Hepatocyte (in vitro differentiated cells): Measurements from ENCODE around the gene HMX3. TPM values are rescaled to one million over a fixed set of nuclear protein-coding genes. Genes with fewer than 3 reads are reported as not detected.

Experiments used
- DNase-seq: peaks from one replicate; pipeline ENCODE4 v3.0.0-alpha.2; 2016; ENCODE audit warnings: low spot score
- H2AFZ ChIP-seq: fragments of 200-600 bp; sonication (generic); 2 replicates; pipeline ENCODE4 v1.6.0; 2016; ENCODE audit warnings: antibody characterized with exemption, mild to moderate bottlenecking
- H3K27ac ChIP-seq: fragments of 200-600 bp; sonication (generic); 2 replicates; pipeline ENCODE4 v1.5.1; 2016; ENCODE audit warnings: mild to moderate bottlenecking
- H3K27me3 ChIP-seq: fragments of 200-600 bp; sonication (generic); 2 replicates; pipeline ENCODE4 v1.6.1; 2016
- H3K36me3 ChIP-seq: fragments of 200-600 bp; sonication (generic); replicated peaks from 2 replicates; pipeline ENCODE4 v1.5.1; 2016; ENCODE audit warnings: low read depth; ENCODE audit not compliant: insufficient read depth
- H3K4me1 ChIP-seq: fragments of 200-600 bp; sonication (generic); 2 replicates; pipeline ENCODE4 v1.5.1; 2016; ENCODE audit warnings: mild to moderate bottlenecking, moderate library complexity; ENCODE audit not compliant: insufficient read depth
- H3K4me2 ChIP-seq: fragments of 200-600 bp; sonication (generic); 2 replicates; pipeline ENCODE4 v1.6.0; 2016
- H3K4me3 ChIP-seq: fragments of 200-600 bp; sonication (generic); 2 replicates; pipeline ENCODE4 v1.5.1; 2016; ENCODE audit warnings: mild to moderate bottlenecking
- H3K79me2 ChIP-seq: fragments of 200-600 bp; sonication (generic); 2 replicates; pipeline ENCODE4 v1.6.0; 2017; ENCODE audit warnings: mild to moderate bottlenecking
- H3K9me2 ChIP-seq: fragments of 200-600 bp; sonication (generic); replicated peaks from 2 replicates; pipeline ENCODE4 v1.6.0; 2017; ENCODE audit warnings: mild to moderate bottlenecking; ENCODE audit not compliant: insufficient read depth
- H3K9me3 ChIP-seq: fragments of 200-600 bp; sonication (generic); 2 replicates; pipeline ENCODE4 v1.5.1; 2016; ENCODE audit warnings: low read depth, mild to moderate bottlenecking
- H4K20me1 ChIP-seq: fragments of 200-600 bp; sonication (generic); 2 replicates; pipeline ENCODE4 v1.6.0; 2016; ENCODE audit warnings: mild to moderate bottlenecking; ENCODE audit not compliant: insufficient read depth, poor library complexity, severe bottlenecking
- EZH2 ChIP-seq: fragments of 200-600 bp; sonication (generic); IDR thresholded peaks from 2 replicates; pipeline ENCODE4 v1.6.1; 2016; ENCODE audit warnings: antibody characterized with exemption, mild to moderate bottlenecking, borderline replicate concordance
- EZH2phosphoT487 ChIP-seq: fragments of 200-600 bp; sonication (generic); IDR thresholded peaks from one replicate; pipeline ENCODE4 v1.6.1; 2018; ENCODE audit warnings: antibody characterized with exemption, mild to moderate bottlenecking, low read depth, moderate library complexity; ENCODE audit not compliant: unreplicated experiment, severe bottlenecking
- WGBS: methylation state at CpG from one replicate; pipeline ENCODE4 v1.1.6; 2016; ENCODE audit warnings: low lambda C conversion rate; ENCODE audit errors: missing lambda C conversion rate; 5-methylcytosine and 5-hydroxymethylcytosine counted together
- polyA plus RNA-seq: library from polyadenylated mRNA; unstranded; fragments of >200 nt; fragmentation: Nextera tagmentation; extraction: Ambion mirVana; gene quantifications from 2 replicates; pipeline ENCODE4 v1.2.1, GENCODE V29; 2016
- total RNA-seq: library from RNA; depleted of rRNA; stranded (reverse); fragments of >200 nt; gene quantifications from 2 replicates; pipeline ENCODE4 v1.2.3, GENCODE V29; 2014
- TF ChIP-seq, protein P1 (sequence below): fragments of 200-600 bp; sonication (generic); IDR thresholded peaks from 2 replicates; pipeline ENCODE4 v1.5.1; 2016; ENCODE audit warnings: antibody characterized with exemption, mild to moderate bottlenecking; ENCODE audit not compliant: poor library complexity

HMX3 gene
- total and polyA plus RNA-seq, 2 experiments from 2014 or later = not detected

DNA sequence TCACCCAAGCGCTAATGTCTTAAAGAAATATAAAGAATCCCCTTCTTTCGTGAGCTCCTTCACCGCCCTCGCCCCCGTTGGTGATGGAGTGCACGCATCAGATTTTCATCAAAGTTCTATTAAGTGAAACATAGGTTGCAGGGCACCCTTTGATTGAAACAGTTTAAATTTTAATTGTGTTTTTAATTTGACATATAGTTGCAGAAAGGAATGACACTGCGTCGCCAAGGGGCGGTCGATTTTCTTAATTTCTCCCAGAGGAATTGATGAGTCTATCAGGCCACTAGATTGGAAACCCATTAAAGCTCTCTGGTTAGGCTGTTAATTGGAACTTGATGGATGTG, 8.0 kb downstream of the HMX3 start:
- H3K4me3 ChIP-seq = no peak overlapping the region
- TF ChIP-seq EZH2 = no peak
- TF ChIP-seq, protein P1, sequence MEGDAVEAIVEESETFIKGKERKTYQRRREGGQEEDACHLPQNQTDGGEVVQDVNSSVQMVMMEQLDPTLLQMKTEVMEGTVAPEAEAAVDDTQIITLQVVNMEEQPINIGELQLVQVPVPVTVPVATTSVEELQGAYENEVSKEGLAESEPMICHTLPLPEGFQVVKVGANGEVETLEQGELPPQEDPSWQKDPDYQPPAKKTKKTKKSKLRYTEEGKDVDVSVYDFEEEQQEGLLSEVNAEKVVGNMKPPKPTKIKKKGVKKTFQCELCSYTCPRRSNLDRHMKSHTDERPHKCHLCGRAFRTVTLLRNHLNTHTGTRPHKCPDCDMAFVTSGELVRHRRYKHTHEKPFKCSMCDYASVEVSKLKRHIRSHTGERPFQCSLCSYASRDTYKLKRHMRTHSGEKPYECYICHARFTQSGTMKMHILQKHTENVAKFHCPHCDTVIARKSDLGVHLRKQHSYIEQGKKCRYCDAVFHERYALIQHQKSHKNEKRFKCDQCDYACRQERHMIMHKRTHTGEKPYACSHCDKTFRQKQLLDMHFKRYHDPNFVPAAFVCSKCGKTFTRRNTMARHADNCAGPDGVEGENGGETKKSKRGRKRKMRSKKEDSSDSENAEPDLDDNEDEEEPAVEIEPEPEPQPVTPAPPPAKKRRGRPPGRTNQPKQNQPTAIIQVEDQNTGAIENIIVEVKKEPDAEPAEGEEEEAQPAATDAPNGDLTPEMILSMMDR = no peak
- no peak for TF ChIP-seq EZH2phosphoT487
- no peak overlapping the region for H3K27ac ChIP-seq
- no peaks in the 10 kb centered on the region for H3K9me3 ChIP-seq
- no peaks in the 10 kb centered on the region for H3K4me1 ChIP-seq
- H3K36me3 ChIP-seq = no peaks in the 10 kb centered on the region
- H3K79me2 ChIP-seq = no peaks in the 10 kb centered on the region
- DNase-seq = no peak
- no peaks in the 10 kb centered on the region for H3K9me2 ChIP-seq
- H3K27me3 ChIP-seq = peaks cover 98% of the 10 kb centered on the region
- no peak overlapping the region for H3K4me2 ChIP-seq
- no peaks in the 10 kb centered on the region for H4K20me1 ChIP-seq
- WGBS = 8% methylated on average over 10 of the region's 10 CpGs
- no peak overlapping the region for H2AFZ ChIP-seq

- H4K20me1 ChIP-seq = no peaks in the 10 kb centered on the region
- H2AFZ ChIP-seq = no peak overlapping the region
- H3K4me1 ChIP-seq = peaks cover under 1% of the 10 kb centered on the region
- no peaks in the 10 kb centered on the region for H3K9me2 ChIP-seq
- 5% methylated on average over 29 of the region's 29 CpGs for WGBS
- H3K4me2 ChIP-seq = no peak overlapping the region
- H3K36me3 ChIP-seq = no peaks in the 10 kb centered on the region
- H3K79me2 ChIP-seq = no peaks in the 10 kb centered on the region
- H3K4me3 ChIP-seq = no peak overlapping the region
- H3K27ac ChIP-seq = no peak overlapping the region
- DNase-seq = no peak
- TF ChIP-seq EZH2 = peak; percentile 78
- TF ChIP-seq EZH2phosphoT487 = peak; percentile 61
- TF ChIP-seq, protein P1 = no peak
- H3K27me3 ChIP-seq = peaks cover 100% of the 10 kb centered on the region
- no peaks in the 10 kb centered on the region for H3K9me3 ChIP-seq
Measured at GRCh38 chr10:123144697-123145541, 9.1 kb downstream of the HMX3 start.

DNA sequence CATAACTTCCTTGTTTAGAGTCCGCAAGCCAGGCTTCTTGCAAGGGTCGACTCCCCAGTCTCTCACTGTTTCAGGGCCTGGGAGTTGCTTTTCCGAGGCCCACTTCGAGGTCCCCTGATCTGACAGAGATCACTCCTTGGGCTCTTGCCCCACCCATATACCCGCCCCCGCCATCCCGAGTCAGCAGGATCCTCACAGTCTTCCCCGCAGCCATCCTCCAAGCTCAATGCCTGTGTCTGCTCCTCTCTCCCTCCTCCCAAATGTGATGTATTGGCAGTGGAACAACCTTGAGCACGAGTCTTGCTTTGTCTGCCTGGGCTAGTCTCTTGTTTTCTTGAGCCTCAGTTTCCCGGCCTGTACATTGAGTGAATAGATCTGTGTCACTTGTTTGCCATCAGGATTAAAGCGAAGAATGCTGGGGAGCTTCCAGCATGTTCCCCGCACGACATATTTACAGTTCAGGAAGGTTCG, 9.8 kb downstream of the HMX3 start:
- no peak overlapping the region for H3K4me2 ChIP-seq
- 7% methylated on average over 9 of the region's 14 CpGs for WGBS
- no peaks in the 10 kb centered on the region for H3K79me2 ChIP-seq
- no peaks in the 10 kb centered on the region for H3K9me2 ChIP-seq
- TF ChIP-seq, protein P1 = no peak
- TF ChIP-seq EZH2phosphoT487 = no peak
- no peak for TF ChIP-seq EZH2
- no peak overlapping the region for H3K27ac ChIP-seq
- H3K27me3 ChIP-seq = peaks cover 100% of the 10 kb centered on the region
- H3K36me3 ChIP-seq = no peaks in the 10 kb centered on the region
- H3K4me1 ChIP-seq = peaks cover 5% of the 10 kb centered on the region
- H4K20me1 ChIP-seq = no peaks in the 10 kb centered on the region
- no peak overlapping the region for H3K4me3 ChIP-seq
- no peaks in the 10 kb centered on the region for H3K9me3 ChIP-seq
- H2AFZ ChIP-seq = no peak overlapping the region
- DNase-seq = no peak
